Uterine smooth muscle cell (primary cell): ENCODE results near the gene TEKT5. TPM values are rescaled to one million over a fixed set of nuclear protein-coding genes. Genes with fewer than 3 reads are reported as not detected.

ENCODE experiments used
- total RNA-seq: library from RNA; depleted of rRNA; stranded (reverse); fragments of >200 nt; gene quantifications from 2 replicates; pipeline ENCODE4 v1.2.3, GENCODE V29; 2014

Gene TEKT5
- not detected in 2 replicates for total RNA-seq

DNA sequence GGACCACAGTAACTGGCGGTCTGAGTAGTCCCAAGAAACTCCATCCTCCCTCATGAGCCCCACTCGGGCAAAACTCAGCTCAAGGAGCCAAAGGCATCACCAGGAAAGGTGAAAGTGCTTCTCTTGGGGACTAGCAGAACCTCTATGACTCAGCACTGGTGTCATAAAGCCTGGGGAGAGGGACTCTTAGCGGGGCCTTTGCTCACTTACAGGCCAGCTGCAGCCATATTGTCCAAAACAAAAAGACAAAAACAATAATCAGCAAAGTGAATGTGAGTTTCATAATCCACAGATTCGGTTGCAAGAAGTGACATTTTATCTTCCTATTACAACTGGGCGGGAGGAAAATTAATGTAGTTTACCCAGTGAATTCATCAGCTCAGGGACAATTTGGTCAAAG is at the start of gene TEKT5:
Gene TEKT5, minus strand, starts transcription at position 101 of the 400 bp plus-strand sequence. Its CDS starts 57 bp downstream, at position 44.

DNA sequence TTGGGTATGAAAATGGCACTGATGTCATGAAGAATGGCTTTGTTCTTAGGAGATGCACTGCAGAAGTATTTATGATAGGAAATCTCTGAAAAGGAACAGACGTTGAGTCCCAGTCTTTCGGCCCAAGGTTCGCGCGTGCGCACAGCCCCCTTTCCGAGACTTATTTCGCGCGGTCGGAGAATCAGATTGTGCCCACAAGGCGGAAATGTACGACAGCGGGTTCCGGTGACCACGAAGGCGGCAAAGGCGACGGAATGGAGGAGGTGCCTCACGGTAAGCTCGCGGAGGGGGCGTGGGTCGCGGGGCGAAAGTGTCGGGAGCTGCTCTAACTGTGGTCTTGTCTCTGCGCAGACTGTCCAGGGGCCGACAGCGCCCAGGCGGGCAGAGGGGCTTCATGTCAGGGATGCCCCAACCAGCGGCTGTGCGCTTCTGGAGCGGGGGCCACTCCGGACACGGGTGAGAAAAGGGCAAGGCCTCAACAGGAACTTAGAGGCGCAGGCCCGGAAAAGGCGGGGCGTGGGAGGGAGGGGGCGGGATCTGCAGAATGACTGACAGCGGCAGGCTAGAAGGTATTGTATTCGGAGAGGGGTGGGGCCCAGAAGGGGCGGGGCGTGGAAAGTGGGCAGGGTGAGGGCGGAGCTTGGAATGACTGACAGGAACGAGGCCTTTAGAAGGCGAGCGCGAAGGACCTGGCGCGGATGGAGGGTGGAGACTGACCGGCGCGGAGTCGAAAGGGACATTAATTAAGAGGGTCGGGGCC is 49.1 kb upstream of the TEKT5 start, which contains the start of gene NUBP1:
Gene NUBP1, plus strand, starts transcription at position 233 of the 760 bp plus-strand sequence. Its CDS starts 22 bp downstream, at position 255.

GRCh38 chr16:10579965-10580882 is 114.5 kb downstream of the TEKT5 start, which contains the start of gene EMP2:
Gene EMP2, minus strand, starts transcription at chr16:10580598. Its CDS starts 32,981 bp downstream, at chr16:10547617.

Other genes starting within 250 kb of the TEKT5 start
- gene EMP2, start 114.3 kb downstream of the TEKT5 start, total RNA-seq = 9.7 and 23.0 TPM in 2 replicates
- gene NUBP1, start 48.9 kb upstream of the TEKT5 start, total RNA-seq = 18.4 and 29.2 TPM in 2 replicates
- gene TVP23A, start 123.9 kb upstream of the TEKT5 start, total RNA-seq = 0.12 TPM in 1 of 2 replicates, not detected in the other
- gene CIITA, start 182.3 kb upstream of the TEKT5 start, total RNA-seq = under 0.01 and 0.22 TPM in 2 replicates
- 45.5 and 52.0 TPM in 2 replicates for gene DEXI, start 247.5 kb upstream of the TEKT5 start, total RNA-seq
- 19.4 and 20.1 TPM in 2 replicates for gene CLEC16A, start 249.6 kb upstream of the TEKT5 start, total RNA-seq